Loucy (cell line): Measurements from ENCODE around the gene CLSTN2.

Experiments used
- EZH2phosphoT487 ChIP-seq: fragments of 200-600 bp; IDR thresholded peaks from 2 replicates; pipeline ENCODE4 v1.6.1; 2018; ENCODE audit warnings: antibody characterized with exemption, mild to moderate bottlenecking, moderate library complexity, borderline replicate concordance
- TF ChIP-seq, protein P1 (sequence below): fragments of 200-600 bp; sonication (generic); conservative IDR thresholded peaks from 2 replicates; pipeline ENCODE4 v1.5.1; 2014; ENCODE audit warnings: mild to moderate bottlenecking, antibody characterized with exemption, low read length

DNA sequence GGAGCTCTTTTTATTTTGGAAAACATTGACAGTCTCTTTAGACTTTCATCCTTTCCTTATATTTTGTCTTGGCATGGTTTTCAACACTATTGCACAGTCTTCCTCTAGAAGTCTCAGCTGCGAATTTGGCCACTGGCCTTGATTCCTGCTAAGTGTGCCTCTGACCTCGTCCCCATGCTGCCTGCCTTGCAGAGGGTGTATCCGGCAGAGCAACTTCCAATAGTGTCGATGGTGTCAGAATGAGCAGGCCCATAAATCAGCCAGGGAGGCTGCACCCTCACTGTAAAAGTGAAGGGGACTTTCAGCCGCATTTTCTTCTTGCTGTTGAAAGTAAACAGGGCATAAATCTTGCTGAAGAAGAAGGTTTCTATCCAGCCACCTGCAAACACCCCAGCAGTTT, 406.2 kb downstream of the CLSTN2 start:
- TF ChIP-seq, protein P1, sequence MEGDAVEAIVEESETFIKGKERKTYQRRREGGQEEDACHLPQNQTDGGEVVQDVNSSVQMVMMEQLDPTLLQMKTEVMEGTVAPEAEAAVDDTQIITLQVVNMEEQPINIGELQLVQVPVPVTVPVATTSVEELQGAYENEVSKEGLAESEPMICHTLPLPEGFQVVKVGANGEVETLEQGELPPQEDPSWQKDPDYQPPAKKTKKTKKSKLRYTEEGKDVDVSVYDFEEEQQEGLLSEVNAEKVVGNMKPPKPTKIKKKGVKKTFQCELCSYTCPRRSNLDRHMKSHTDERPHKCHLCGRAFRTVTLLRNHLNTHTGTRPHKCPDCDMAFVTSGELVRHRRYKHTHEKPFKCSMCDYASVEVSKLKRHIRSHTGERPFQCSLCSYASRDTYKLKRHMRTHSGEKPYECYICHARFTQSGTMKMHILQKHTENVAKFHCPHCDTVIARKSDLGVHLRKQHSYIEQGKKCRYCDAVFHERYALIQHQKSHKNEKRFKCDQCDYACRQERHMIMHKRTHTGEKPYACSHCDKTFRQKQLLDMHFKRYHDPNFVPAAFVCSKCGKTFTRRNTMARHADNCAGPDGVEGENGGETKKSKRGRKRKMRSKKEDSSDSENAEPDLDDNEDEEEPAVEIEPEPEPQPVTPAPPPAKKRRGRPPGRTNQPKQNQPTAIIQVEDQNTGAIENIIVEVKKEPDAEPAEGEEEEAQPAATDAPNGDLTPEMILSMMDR, result no peak
- no peak for TF ChIP-seq EZH2phosphoT487
